ENCODE data around the gene EPB41.

Gene EPB41

GRCh38 chr1:29094433-29094832 lies 180.1 kb downstream of the EPB41 start:
- Histone ChIP-seq H3K36me3 (ENCODE audit: insufficient read depth) (no peaks in the 10 kb centered on the region), H3K4me3 (IDR thresholded peaks at IDR 0.05; ENCODE audit: insufficient read depth, low read depth, low read length) (no peak overlapping the region), H3K79me2 (ENCODE audit: insufficient read depth, low read depth) (no peaks in the 10 kb centered on the region), H3K4me1 (ENCODE audit: low read depth, poor library complexity, severe bottlenecking) (no peaks in the 10 kb centered on the region), H3K27ac (no peak overlapping the region), H3K4me2 (no peak overlapping the region), H4K20me1 (ENCODE audit: insufficient read depth) (no peaks in the 10 kb centered on the region), H3K27me3 (ENCODE audit: insufficient read depth, low read depth) (no peaks in the 10 kb centered on the region), H3K9ac (no peak overlapping the region), H2AFZ (ENCODE audit: low read depth) (no peak overlapping the region)
- no peak for TF ChIP-seq CTCF (conservative IDR thresholded peaks at IDR 0.05; ENCODE audit: low read depth, low read length)

GRCh38 chr1:29094954-29095353 lies 180.6 kb downstream of the EPB41 start:
- Histone ChIP-seq H3K4me2 (no peak overlapping the region), H3K4me3 (IDR thresholded peaks at IDR 0.05; ENCODE audit: insufficient read depth, low read depth, low read length) (no peak overlapping the region), H2AFZ (ENCODE audit: low read depth) (no peak overlapping the region), H3K36me3 (ENCODE audit: insufficient read depth) (no peaks in the 10 kb centered on the region), H3K9ac (no peak overlapping the region), H4K20me1 (ENCODE audit: insufficient read depth) (no peaks in the 10 kb centered on the region), H3K27me3 (ENCODE audit: insufficient read depth, low read depth) (no peaks in the 10 kb centered on the region), H3K27ac (no peak overlapping the region), H3K4me1 (ENCODE audit: low read depth, poor library complexity, severe bottlenecking) (no peaks in the 10 kb centered on the region), H3K79me2 (ENCODE audit: insufficient read depth, low read depth) (no peaks in the 10 kb centered on the region)
- TF ChIP-seq CTCF (conservative IDR thresholded peaks at IDR 0.05; ENCODE audit: low read depth, low read length), result no peak

GRCh38 chr1:29096231-29096886 lies 182.0 kb downstream of the EPB41 start:
- Histone ChIP-seq H3K27ac (no peak overlapping the region), H3K27me3 (ENCODE audit: insufficient read depth, low read depth) (no peaks in the 10 kb centered on the region), H2AFZ (ENCODE audit: low read depth) (no peak overlapping the region), H4K20me1 (ENCODE audit: insufficient read depth) (no peaks in the 10 kb centered on the region), H3K4me2 (no peak overlapping the region), H3K36me3 (ENCODE audit: insufficient read depth) (no peaks in the 10 kb centered on the region), H3K9ac (no peak overlapping the region), H3K4me3 (IDR thresholded peaks at IDR 0.05; ENCODE audit: insufficient read depth, low read depth, low read length) (no peak overlapping the region), H3K79me2 (ENCODE audit: insufficient read depth, low read depth) (no peaks in the 10 kb centered on the region), H3K4me1 (ENCODE audit: low read depth, poor library complexity, severe bottlenecking) (no peaks in the 10 kb centered on the region)
- TF ChIP-seq CTCF (conservative IDR thresholded peaks at IDR 0.05; ENCODE audit: low read depth, low read length), result no peak

- no peaks in the 10 kb centered on the region for H3K4me1 ChIP-seq (ENCODE audit: low read depth, poor library complexity, severe bottlenecking)
- no peaks in the 10 kb centered on the region for H4K20me1 ChIP-seq (ENCODE audit: insufficient read depth)
- H3K27me3 ChIP-seq (ENCODE audit: insufficient read depth, low read depth), result no peaks in the 10 kb centered on the region
- no peaks in the 10 kb centered on the region for H3K36me3 ChIP-seq (ENCODE audit: insufficient read depth)
- no peak overlapping the region for H3K9ac ChIP-seq
- no peak overlapping the region for H3K27ac ChIP-seq
- H3K4me2 ChIP-seq, result no peak overlapping the region
- TF ChIP-seq CTCF (conservative IDR thresholded peaks at IDR 0.05; ENCODE audit: low read depth, low read length), result no peak
- no peak overlapping the region for H2AFZ ChIP-seq (ENCODE audit: low read depth)
- H3K4me3 ChIP-seq (IDR thresholded peaks at IDR 0.05; ENCODE audit: insufficient read depth, low read depth, low read length), result no peak overlapping the region
- no peaks in the 10 kb centered on the region for H3K79me2 ChIP-seq (ENCODE audit: insufficient read depth, low read depth)
Measured at GRCh38 chr1:29099286-29099685, 184.9 kb downstream of the EPB41 start.

Measured in KMS-11 (cell line).